MM.1S (cell line): Measurements from ENCODE around the gene EPHA3.

Source experiments
- CTCF ChIP-seq: fragments of 300-600 bp; sonication (generic); IDR thresholded peaks from 2 replicates; pipeline ENCODE4 v1.5.1; 2016; ENCODE audit warnings: antibody characterized with exemption, low read length, mixed read lengths
- EZH2 ChIP-seq: fragments of 300-600 bp; sonication (generic); optimal IDR thresholded peaks from 2 replicates; pipeline ENCODE3; 2017; ENCODE audit warnings: low read depth, mild to moderate bottlenecking, antibody characterized with exemption, low read length, mixed read lengths
- EZH2phosphoT487 ChIP-seq: fragments of 300-600 bp; sonication (generic); IDR thresholded peaks from 2 replicates; pipeline ENCODE4 v1.6.1; 2018; ENCODE audit warnings: antibody characterized with exemption, low read length

GRCh38 chr3:89105503-89105902 is 1.9 kb upstream of the EPHA3 start:
- TF ChIP-seq CTCF (no peak), EZH2 (no peak), EZH2phosphoT487 (no peak)
